ENCODE results near the gene KCNC1. TPM values are rescaled to one million over a fixed set of nuclear protein-coding genes. Genes with fewer than 3 reads are reported as not detected.

KCNC1 gene
- total RNA-seq, 1 donor from 2014 or later = not detected

- H3K27me3 ChIP-seq (ENCODE audit: control insufficient read depth, insufficient read depth, low read length) = peaks cover 46% of the 10 kb centered on the region
- no peaks in the 10 kb centered on the region for H3K36me3 ChIP-seq (ENCODE audit: control insufficient read depth, insufficient read depth, low read length)
- DNase-seq (ENCODE audit: low read depth) = no peak
- no peak overlapping the region for H3K4me3 ChIP-seq (ENCODE audit: low read depth, low read length)
- TF ChIP-seq, protein P1, sequence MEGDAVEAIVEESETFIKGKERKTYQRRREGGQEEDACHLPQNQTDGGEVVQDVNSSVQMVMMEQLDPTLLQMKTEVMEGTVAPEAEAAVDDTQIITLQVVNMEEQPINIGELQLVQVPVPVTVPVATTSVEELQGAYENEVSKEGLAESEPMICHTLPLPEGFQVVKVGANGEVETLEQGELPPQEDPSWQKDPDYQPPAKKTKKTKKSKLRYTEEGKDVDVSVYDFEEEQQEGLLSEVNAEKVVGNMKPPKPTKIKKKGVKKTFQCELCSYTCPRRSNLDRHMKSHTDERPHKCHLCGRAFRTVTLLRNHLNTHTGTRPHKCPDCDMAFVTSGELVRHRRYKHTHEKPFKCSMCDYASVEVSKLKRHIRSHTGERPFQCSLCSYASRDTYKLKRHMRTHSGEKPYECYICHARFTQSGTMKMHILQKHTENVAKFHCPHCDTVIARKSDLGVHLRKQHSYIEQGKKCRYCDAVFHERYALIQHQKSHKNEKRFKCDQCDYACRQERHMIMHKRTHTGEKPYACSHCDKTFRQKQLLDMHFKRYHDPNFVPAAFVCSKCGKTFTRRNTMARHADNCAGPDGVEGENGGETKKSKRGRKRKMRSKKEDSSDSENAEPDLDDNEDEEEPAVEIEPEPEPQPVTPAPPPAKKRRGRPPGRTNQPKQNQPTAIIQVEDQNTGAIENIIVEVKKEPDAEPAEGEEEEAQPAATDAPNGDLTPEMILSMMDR (IDR thresholded peaks at IDR 0.05; ENCODE audit: insufficient read depth, low read length, poor library complexity, severe bottlenecking) = no peak
These were observed 7.4 kb downstream of the KCNC1 start for GRCh38 chr11:17742019-17742418.

- TF ChIP-seq, protein P1 (IDR thresholded peaks at IDR 0.05; ENCODE audit: insufficient read depth, low read length, poor library complexity, severe bottlenecking) = no peak
- H3K36me3 ChIP-seq (ENCODE audit: control insufficient read depth, insufficient read depth, low read length) = no peaks in the 10 kb centered on the region
- H3K4me3 ChIP-seq (ENCODE audit: low read depth, low read length) = no peak overlapping the region
- DNase-seq (ENCODE audit: low read depth) = no peak
- peaks cover 38% of the 10 kb centered on the region for H3K27me3 ChIP-seq (ENCODE audit: control insufficient read depth, insufficient read depth, low read length)
These were observed 8.6 kb downstream of the KCNC1 start for GRCh38 chr11:17743026-17743807.

- DNase-seq (ENCODE audit: low read depth) = no peak
- Histone ChIP-seq H3K36me3 (ENCODE audit: control insufficient read depth, insufficient read depth, low read length) (no peaks in the 10 kb centered on the region), H3K27me3 (ENCODE audit: control insufficient read depth, insufficient read depth, low read length) (peaks cover 33% of the 10 kb centered on the region), H3K4me3 (ENCODE audit: low read depth, low read length) (no peak overlapping the region)
- TF ChIP-seq, protein P1 (IDR thresholded peaks at IDR 0.05; ENCODE audit: insufficient read depth, low read length, poor library complexity, severe bottlenecking) = no peak
These were observed 9.2 kb downstream of the KCNC1 start for GRCh38 chr11:17743808-17744119.

DNA sequence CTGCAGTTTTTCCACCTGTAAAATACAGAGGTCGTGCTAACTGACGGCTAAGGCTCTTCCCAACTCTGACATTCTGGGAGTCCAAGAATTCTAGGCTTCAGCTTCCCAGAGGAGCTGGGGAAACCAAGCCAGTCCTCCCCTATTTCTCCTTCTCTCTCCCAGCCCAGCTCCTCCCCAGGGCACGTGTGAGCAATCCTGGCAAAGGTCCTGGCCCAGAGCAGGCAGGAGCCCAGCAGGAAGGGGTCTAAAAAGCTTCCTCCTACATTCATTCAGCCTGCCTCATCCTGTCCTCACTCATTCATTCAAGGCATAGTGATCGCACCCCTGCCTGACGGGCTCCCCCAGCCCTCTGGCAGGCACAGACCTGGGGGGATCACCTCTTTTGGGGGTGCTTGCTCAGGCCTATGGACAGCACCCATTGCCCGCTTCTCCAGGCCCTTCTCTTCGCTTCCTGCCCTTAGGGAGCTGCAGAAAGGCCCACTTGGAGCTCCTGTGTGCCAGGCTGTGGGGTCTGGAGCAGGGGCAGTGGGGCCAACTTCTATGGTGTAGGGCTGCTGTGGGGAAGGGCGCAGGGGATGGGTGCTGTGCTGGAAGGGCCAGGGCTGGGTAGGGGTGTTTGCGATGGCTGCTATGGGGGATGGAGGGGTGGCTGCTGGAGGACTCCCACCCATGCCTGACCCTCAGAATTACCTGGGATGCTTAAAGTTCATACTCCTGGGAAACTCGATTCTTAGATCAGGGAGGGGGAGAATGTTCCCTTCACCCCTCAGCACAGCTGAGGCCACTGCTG is 9.8 kb downstream of the KCNC1 start:
- TF ChIP-seq, protein P1 (IDR thresholded peaks at IDR 0.05; ENCODE audit: insufficient read depth, low read length, poor library complexity, severe bottlenecking) = no peak
- no peak for DNase-seq (ENCODE audit: low read depth)
- no peak overlapping the region for H3K4me3 ChIP-seq (ENCODE audit: low read depth, low read length)
- H3K27me3 ChIP-seq (ENCODE audit: control insufficient read depth, insufficient read depth, low read length) = peaks cover 27% of the 10 kb centered on the region
- no peaks in the 10 kb centered on the region for H3K36me3 ChIP-seq (ENCODE audit: control insufficient read depth, insufficient read depth, low read length)

GRCh38 chr11:17745023-17745772 is 10.6 kb downstream of the KCNC1 start:
- TF ChIP-seq, protein P1 (IDR thresholded peaks at IDR 0.05; ENCODE audit: insufficient read depth, low read length, poor library complexity, severe bottlenecking) = no peak
- Histone ChIP-seq H3K36me3 (ENCODE audit: control insufficient read depth, insufficient read depth, low read length) (no peaks in the 10 kb centered on the region), H3K4me3 (ENCODE audit: low read depth, low read length) (no peak overlapping the region), H3K27me3 (ENCODE audit: control insufficient read depth, insufficient read depth, low read length) (peaks cover 18% of the 10 kb centered on the region)
- no peak for DNase-seq (ENCODE audit: low read depth)

Measured in kidney epithelial cell (primary cell).